Liver (tissue), 9 donors: Measurements from ENCODE around the gene SP140. TPM values are rescaled to one million over a fixed set of nuclear protein-coding genes. Genes with fewer than 3 reads are reported as not detected.

ENCODE experiments used
- DNase-seq: peaks from one replicate; pipeline ENCODE4 v3.0.0-alpha.2; 2017; ENCODE audit warnings: low spot score
- H3K27ac ChIP-seq, 2 donors: one replicate each; pipeline ENCODE4 v1.7.0; 2013; ENCODE audit warnings: inconsistent platforms in 2 of 2, low read length in 2 of 2, control low read depth in 1 of 2, low read depth in 1 of 2, mild to moderate bottlenecking in 1 of 2
- H3K27me3 ChIP-seq, 4 donors: one replicate each; pipeline versions ENCODE4 v1.6.1 to v1.7.0; 2013; ENCODE audit warnings: low read length in 3 of 4, inconsistent platforms in 1 of 4, mild to moderate bottlenecking in 1 of 4, moderate library complexity in 1 of 4; ENCODE audit not compliant: control insufficient read depth in 4 of 4, insufficient read depth in 4 of 4
- H3K36me3 ChIP-seq, 4 donors: one replicate each; pipeline versions ENCODE4 v1.6.1 to v1.7.0; 2013; ENCODE audit warnings: low read length in 3 of 4, mild to moderate bottlenecking in 3 of 4, low read depth in 1 of 4, moderate library complexity in 1 of 4; ENCODE audit not compliant: control insufficient read depth in 4 of 4, insufficient read depth in 3 of 4
- H3K4me1 ChIP-seq, 4 donors: one replicate each; pipeline versions ENCODE4 v1.6.1 to v1.7.0; 2013; ENCODE audit warnings: low read length in 3 of 4, mild to moderate bottlenecking in 3 of 4, moderate library complexity in 1 of 4; ENCODE audit not compliant: control insufficient read depth in 4 of 4, insufficient read depth in 4 of 4
- H3K4me3 ChIP-seq, 3 donors: one replicate each; pipeline versions ENCODE4 v1.6.1 to v1.7.0; 2013; ENCODE audit warnings: low read length in 3 of 3, control low read depth in 1 of 3, low read depth in 1 of 3, mild to moderate bottlenecking in 1 of 3
- H3K9ac ChIP-seq, 2 donors: one replicate each; pipeline ENCODE4 v1.7.0; 2013; ENCODE audit warnings: low read length in 2 of 2, mild to moderate bottlenecking in 2 of 2, moderate library complexity in 2 of 2, control low read depth in 1 of 2, low read depth in 1 of 2
- H3K9me3 ChIP-seq, 4 donors: one replicate each; pipeline versions ENCODE4 v1.6.1 to v1.7.0; 2013; ENCODE audit warnings: low read length in 3 of 4; ENCODE audit not compliant: control insufficient read depth in 4 of 4
- CTCF ChIP-seq: fragments of 150-350 bp; IDR thresholded peaks from 2 replicates; pipeline ENCODE4 v1.5.1; 2017; ENCODE audit warnings: improper control_type of control experiment, low read depth, low read length; ENCODE audit not compliant: missing input control
- EGR1 ChIP-seq, 2 donors: IDR thresholded peaks; 2 replicates each; pipeline ENCODE4 v1.6.1; 2016 to 2018; ENCODE audit warnings: antibody characterized with exemption in 2 of 2, low read depth in 2 of 2
- FOXA1 ChIP-seq: IDR thresholded peaks from 2 replicates; pipeline ENCODE4 v1.6.1; 2016; ENCODE audit warnings: antibody characterized with exemption
- FOXA2 ChIP-seq: IDR thresholded peaks from 2 replicates; pipeline ENCODE4 v1.6.1; 2016; ENCODE audit warnings: antibody characterized with exemption
- GABPA ChIP-seq, 2 donors: IDR thresholded peaks in 1 of 2; conservative IDR thresholded peaks in 1 of 2; 2 replicates each; pipeline ENCODE4 v1.6.1; 2016; ENCODE audit warnings: antibody characterized with exemption in 2 of 2, mild to moderate bottlenecking in 1 of 2, moderate library complexity in 1 of 2
- HNF4G ChIP-seq: IDR thresholded peaks from 2 replicates; pipeline ENCODE4 v1.6.1; 2016; ENCODE audit warnings: antibody characterized with exemption
- JUND ChIP-seq, 2 donors: IDR thresholded peaks; 2 replicates each; pipeline ENCODE4 v1.6.1; 2016; ENCODE audit warnings: antibody characterized with exemption in 2 of 2
- MAX ChIP-seq: IDR thresholded peaks from 2 replicates; pipeline ENCODE4 v1.6.1; 2016; ENCODE audit warnings: antibody characterized with exemption
- NR2F2 ChIP-seq: IDR thresholded peaks from 2 replicates; pipeline ENCODE4 v1.6.1; 2016; ENCODE audit warnings: antibody characterized with exemption
- REST ChIP-seq: IDR thresholded peaks from 2 replicates; pipeline ENCODE4 v1.6.1; 2016; ENCODE audit warnings: antibody characterized with exemption, mild to moderate bottlenecking
- RXRA ChIP-seq, 2 donors: IDR thresholded peaks; 2 replicates each; pipeline ENCODE4 v1.6.1; 2017 to 2018; ENCODE audit warnings: antibody characterized with exemption in 2 of 2, mild to moderate bottlenecking in 1 of 2
- SP1 ChIP-seq: IDR thresholded peaks from 2 replicates; pipeline ENCODE4 v1.6.1; 2018; ENCODE audit warnings: antibody characterized with exemption, mild to moderate bottlenecking
- TAF1 ChIP-seq: conservative IDR thresholded peaks from 2 replicates; pipeline ENCODE4 v1.6.1; 2016; ENCODE audit warnings: antibody characterized with exemption, mild to moderate bottlenecking
- YY1 ChIP-seq: IDR thresholded peaks from 2 replicates; pipeline ENCODE4 v1.6.1; 2016; ENCODE audit warnings: antibody characterized with exemption, mild to moderate bottlenecking
- ZBTB33 ChIP-seq: IDR thresholded peaks from 2 replicates; pipeline ENCODE4 v1.6.1; 2016; ENCODE audit warnings: antibody characterized with exemption
- WGBS: extraction: QIAGEN DNeasy Blood & Tissue Kit; methylation state at CpG from one replicate; pipeline ENCODE4 v1.1.7; 2013; 5-methylcytosine and 5-hydroxymethylcytosine counted together
- polyA plus RNA-seq, 2 donors: library from polyadenylated mRNA; stranded (reverse) in 1 of 2; unstranded in 1 of 2; fragments of 200-250 nt in 1 of 2; fragments of >200 nt in 1 of 2; fragmentation: Nextera tagmentation in 1 of 2; extraction: Ambion mirVana in 1 of 2; gene quantifications; one replicate each; pipeline versions ENCODE4 v1.2.1 to v1.2.3, GENCODE V29; 2013 to 2015
- total RNA-seq, 2 donors: library from RNA; depleted of rRNA; stranded (reverse); fragments of >200 nt; gene quantifications; one replicate each; pipeline ENCODE4 v1.2.3, GENCODE V29; 2014
- TF ChIP-seq, protein P1 (sequence below): IDR thresholded peaks from 2 replicates; pipeline ENCODE4 v1.6.1; 2016; ENCODE audit warnings: antibody characterized with exemption
- donor health status: healthy.
- donor health status: healthy.
- donor health status: healthy.
- donor health status: healthy.
- donor health status: healthy.

SP140 gene
- total and polyA plus RNA-seq, 4 donors: 0.40 to 1.8 (median 0.77) TPM

GRCh38 chr2:230224458-230224857, 1.1 kb upstream of the SP140 start:
- H3K36me3 ChIP-seq: no peaks in the 10 kb centered on the region
- no peak overlapping the region for H3K9ac ChIP-seq
- H3K27me3 ChIP-seq: no peaks in the 10 kb centered on the region
- H3K4me3 ChIP-seq: no peak overlapping the region
- H3K27ac ChIP-seq: no peak overlapping the region
- DNase-seq: no peak
- TF ChIP-seq TAF1 (no peak), REST (no peak), ZBTB33 (no peak), HNF4G (no peak), NR2F2 (no peak), GABPA (IDR thresholded peaks at IDR 0.05 in 1 of 2, conservative IDR thresholded peaks at IDR 0.05 in 1 of 2) (no peak), RXRA (IDR thresholded peaks at IDR 0.05) (no peak)
- H3K4me1 ChIP-seq: peaks cover 0 to 4% (median 2%) of the 10 kb centered on the region in 4 donors
- no peaks in the 10 kb centered on the region for H3K9me3 ChIP-seq

DNA sequence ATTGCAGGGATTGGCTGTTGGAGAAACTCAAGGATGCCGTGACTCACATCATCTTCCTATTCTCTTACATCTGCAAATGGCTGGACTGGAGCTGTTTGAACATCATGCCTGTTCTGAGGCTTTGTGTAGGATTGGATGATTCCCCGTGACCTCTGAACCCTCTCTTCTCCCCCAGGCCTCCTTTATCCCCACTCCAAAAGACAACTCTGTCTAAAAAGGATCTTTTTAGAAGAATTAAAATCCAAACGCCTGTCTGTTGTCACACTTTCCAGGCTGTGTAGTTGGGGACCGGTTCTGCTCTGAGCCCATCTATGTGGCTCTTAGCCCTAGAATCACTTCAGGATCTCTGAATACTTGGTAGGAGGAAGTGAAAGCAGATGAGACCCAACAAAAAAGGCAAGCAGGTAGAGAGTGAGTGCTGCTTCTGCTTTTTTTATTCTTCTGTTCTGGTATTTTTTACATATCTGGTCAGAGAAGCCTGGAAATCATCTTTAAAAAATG, 565 bp downstream of the SP140 start:
- H3K9ac ChIP-seq: peak overlapping the region; percentile 28 to 43
- H3K36me3 ChIP-seq: no peaks in the 10 kb centered on the region
- H3K27ac ChIP-seq: peak overlapping the region; percentile 47 to 51
- H3K4me1 ChIP-seq: no peaks in the 10 kb centered on the region
- no peak overlapping the region for H3K4me3 ChIP-seq
- DNase-seq: no peak
- peaks cover 0 to 2% (median 0%) of the 10 kb centered on the region in 4 donors for H3K9me3 ChIP-seq
- no peak for TF ChIP-seq EGR1 (IDR thresholded peaks at IDR 0.05; ENCODE audit: low read depth in 2 of 2)
- H3K27me3 ChIP-seq: no peaks in the 10 kb centered on the region
- 79% methylated on average over 4 of the region's 4 CpGs for WGBS

- Histone ChIP-seq H3K9me3 (peaks cover 0 to 2% (median 0%) of the 10 kb centered on the region in 4 donors), H3K4me3 (no peak overlapping the region), H3K27me3 (no peaks in the 10 kb centered on the region), H3K9ac (no peak overlapping the region), H3K36me3 (no peaks in the 10 kb centered on the region), H3K27ac (no peak overlapping the region), H3K4me1 (no peaks in the 10 kb centered on the region)
- DNase-seq: no peak
- 85% methylated on average over 3 of the region's 3 CpGs for WGBS
- TF ChIP-seq TAF1 (no peak), RXRA (IDR thresholded peaks at IDR 0.05) (no peak), FOXA2 (no peak), MAX (no peak), SP1 (no peak), FOXA1 (no peak), GABPA (IDR thresholded peaks at IDR 0.05 in 1 of 2, conservative IDR thresholded peaks at IDR 0.05 in 1 of 2) (no peak), NR2F2 (no peak), CTCF (no peak), YY1 (no peak), JUND (IDR thresholded peaks at IDR 0.05) (no peak), ZBTB33 (no peak)
- TF ChIP-seq, protein P1, sequence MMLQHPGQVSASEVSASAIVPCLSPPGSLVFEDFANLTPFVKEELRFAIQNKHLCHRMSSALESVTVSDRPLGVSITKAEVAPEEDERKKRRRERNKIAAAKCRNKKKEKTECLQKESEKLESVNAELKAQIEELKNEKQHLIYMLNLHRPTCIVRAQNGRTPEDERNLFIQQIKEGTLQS: no peak
Measured at GRCh38 chr2:230227216-230227615, 1.7 kb downstream of the SP140 start.
